GM12878 (cell line): Measurements from ENCODE around the gene GATA2.

ENCODE experiments used
- EP300 ChIP-seq, 2 experiments: fragments of 150-350 bp in 1 of 2; IDR thresholded peaks; 2 replicates each; pipeline ENCODE4 v1.6.1; 2011 to 2012; ENCODE audit warnings: low read depth in 2 of 2, low read length in 2 of 2, borderline replicate concordance in 1 of 2, improper control_type of control experiment in 1 of 2, inconsistent platforms in 1 of 2; ENCODE audit not compliant: control insufficient read depth in 1 of 2
- NFIC ChIP-seq: IDR thresholded peaks from 2 replicates; pipeline ENCODE4 v1.6.1; 2012; ENCODE audit warnings: low read depth, mild to moderate bottlenecking, inconsistent platforms, low read length, moderate library complexity
- POLR2A ChIP-seq: IDR thresholded peaks from 2 replicates; pipeline ENCODE4 v1.6.1; 2011; ENCODE audit warnings: low read depth, mild to moderate bottlenecking, low read length
- TF ChIP-seq, protein P1 (sequence below), 3 experiments: IDR thresholded peaks in 2 of 3; conservative IDR thresholded peaks in 1 of 3; 2 replicates each; pipeline ENCODE4 v1.5.1; 2011; ENCODE audit warnings: low read depth in 3 of 3, low read length in 3 of 3, mild to moderate bottlenecking in 3 of 3, control low read depth in 2 of 3, moderate library complexity in 2 of 3, inconsistent platforms in 1 of 3, mixed read lengths in 1 of 3; ENCODE audit not compliant: control insufficient read depth in 2 of 3, insufficient read depth in 1 of 3; ENCODE audit errors: extremely low read depth in 1 of 3

DNA sequence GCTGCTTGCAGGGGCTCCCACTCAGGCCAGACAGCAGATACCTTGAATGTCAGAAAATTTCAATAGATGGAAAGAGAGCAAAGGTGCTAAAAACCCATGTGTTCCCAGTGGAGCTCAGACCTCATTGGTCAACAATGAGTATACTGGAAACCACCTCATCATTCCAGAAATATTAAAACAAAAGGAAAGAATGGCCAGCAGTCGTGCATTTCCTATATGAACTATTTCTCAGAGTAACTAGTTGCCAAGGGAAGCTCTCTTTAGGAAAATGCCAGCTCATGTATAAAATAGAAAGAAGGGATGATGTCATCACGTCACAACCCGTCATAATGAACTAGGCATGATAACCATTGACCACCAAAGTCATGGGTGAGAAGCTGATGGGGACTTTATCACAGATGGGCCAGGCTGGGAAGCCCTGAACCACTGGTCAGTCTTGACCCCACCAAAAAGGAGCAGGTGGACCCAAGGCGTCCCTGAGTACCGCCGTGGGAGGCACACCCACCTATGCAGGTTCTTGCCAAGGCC is 43.8 kb downstream of the GATA2 start:
- TF ChIP-seq, protein P1, sequence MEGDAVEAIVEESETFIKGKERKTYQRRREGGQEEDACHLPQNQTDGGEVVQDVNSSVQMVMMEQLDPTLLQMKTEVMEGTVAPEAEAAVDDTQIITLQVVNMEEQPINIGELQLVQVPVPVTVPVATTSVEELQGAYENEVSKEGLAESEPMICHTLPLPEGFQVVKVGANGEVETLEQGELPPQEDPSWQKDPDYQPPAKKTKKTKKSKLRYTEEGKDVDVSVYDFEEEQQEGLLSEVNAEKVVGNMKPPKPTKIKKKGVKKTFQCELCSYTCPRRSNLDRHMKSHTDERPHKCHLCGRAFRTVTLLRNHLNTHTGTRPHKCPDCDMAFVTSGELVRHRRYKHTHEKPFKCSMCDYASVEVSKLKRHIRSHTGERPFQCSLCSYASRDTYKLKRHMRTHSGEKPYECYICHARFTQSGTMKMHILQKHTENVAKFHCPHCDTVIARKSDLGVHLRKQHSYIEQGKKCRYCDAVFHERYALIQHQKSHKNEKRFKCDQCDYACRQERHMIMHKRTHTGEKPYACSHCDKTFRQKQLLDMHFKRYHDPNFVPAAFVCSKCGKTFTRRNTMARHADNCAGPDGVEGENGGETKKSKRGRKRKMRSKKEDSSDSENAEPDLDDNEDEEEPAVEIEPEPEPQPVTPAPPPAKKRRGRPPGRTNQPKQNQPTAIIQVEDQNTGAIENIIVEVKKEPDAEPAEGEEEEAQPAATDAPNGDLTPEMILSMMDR (IDR thresholded peaks at IDR 0.05 in 2 of 3, conservative IDR thresholded peaks at IDR 0.05 in 1 of 3; ENCODE audit: control insufficient read depth in 2 of 3, extremely low read depth in 1 of 3, insufficient read depth in 1 of 3, low read depth in 3 of 3, low read length in 3 of 3): no peak
- TF ChIP-seq EP300 (IDR thresholded peaks at IDR 0.05; ENCODE audit: borderline replicate concordance in 1 of 2, control insufficient read depth in 1 of 2, low read depth in 2 of 2, low read length in 2 of 2) (no peak), POLR2A (no peak), NFIC (no peak)
